ENCODE data around the gene FNIP1. TPM values are rescaled to one million over a fixed set of nuclear protein-coding genes. Genes with fewer than 3 reads are reported as not detected.
"Not testable (repeated sequence)": the region's sequence is repeated elsewhere in the genome, so short reads cannot be mapped to it uniquely, and the experiment has no call there.

The FNIP1 gene
- polyA plus RNA-seq, 4 donors: 13.8 to 21.6 (median 15.5) TPM

DNA sequence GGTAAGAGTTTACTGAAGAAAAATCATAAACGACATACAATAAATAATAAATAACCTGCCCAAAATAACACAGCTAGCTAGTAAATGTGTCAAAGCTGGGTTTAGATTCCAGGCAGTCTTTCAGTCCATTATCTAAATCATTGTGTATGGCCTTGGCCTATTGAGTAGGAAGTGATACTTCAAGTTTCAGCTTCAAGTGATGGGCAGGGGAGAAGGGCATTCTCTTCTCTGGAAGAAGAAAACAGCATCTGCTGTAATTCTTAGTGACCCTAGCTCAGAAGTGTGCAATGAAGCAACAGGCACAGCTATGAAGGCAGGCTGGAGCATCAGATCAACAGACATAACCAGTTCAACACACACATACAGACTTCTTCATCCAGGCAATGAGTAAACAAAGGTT lies 42.5 kb downstream of the FNIP1 start:
- no peak for DNase-seq (ENCODE audit: low read depth in 4 of 4, low spot score in 2 of 4)

DNA sequence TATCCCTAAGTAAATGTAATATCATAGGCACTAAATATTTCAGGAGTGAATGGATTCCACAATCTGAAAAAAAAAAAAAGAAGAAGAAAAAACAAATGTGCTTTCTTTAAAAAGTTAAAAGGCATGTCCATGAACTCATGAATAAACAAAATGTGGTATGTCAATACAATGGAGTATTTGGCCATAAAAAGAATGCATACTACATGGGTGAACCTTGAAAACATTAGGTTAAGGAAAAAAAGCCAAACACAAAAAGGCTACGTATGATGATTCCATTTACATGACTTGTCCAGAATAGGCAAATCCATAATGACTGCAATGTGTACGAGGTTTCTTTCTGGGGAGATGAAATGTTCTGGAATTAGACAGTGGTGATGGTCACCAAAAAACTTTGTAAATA lies 45.3 kb downstream of the FNIP1 start:
- DNase-seq (ENCODE audit: low read depth in 4 of 4, low spot score in 2 of 4): no peak

DNA sequence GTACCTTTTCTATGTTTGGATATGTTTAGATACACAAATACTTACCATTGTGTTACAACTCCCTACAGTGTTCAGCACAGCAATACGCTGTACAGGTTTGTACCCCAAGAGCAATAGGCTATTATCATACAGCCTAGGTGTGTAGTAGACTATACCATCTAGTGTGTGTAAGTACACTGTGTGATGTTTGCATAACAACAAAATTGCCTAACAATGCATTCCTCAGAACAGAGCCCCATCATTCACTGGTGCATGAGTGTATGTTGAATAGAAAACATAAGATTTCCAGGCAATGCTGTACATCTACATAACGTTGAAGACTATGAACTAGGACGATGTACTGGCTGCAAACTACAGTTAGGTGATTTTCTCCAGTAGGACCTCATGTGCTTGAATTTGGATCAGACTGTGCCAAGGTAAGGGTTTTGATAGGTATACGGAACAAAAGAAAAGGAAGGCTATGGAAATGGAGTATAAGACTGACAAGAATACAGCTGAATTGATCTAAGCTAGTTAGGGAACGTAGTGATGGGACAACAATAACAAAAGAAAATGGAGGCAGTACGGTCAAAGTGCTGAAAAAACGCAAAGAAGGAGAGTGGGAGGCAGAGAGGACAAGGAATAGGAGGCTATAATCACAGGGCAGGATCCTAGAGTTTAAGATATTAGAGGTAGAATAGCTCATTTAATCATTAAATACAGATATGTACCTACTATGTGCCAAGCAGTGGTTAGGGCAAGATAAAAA lies 46.9 kb downstream of the FNIP1 start:
- DNase-seq (ENCODE audit: low read depth in 4 of 4, low spot score in 2 of 4): no peak

DNA sequence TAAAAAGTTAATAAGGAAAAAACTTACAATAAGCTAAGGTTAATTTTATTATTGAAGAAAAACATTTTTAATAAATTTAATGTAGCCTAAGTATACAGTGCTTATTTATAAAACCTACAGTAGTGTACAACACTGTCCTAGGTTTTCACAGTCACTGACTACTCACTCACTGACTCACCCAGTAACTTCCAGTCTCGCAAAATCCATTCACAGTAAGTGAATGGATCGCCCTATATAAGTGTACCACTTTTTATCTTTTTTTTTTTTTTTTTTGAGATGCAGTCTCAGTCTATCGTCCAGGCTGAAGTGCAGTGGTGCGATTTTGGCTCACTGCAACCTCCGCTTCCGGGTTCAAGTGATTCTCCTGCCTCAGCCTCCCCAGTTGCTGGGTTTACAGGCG lies 47.7 kb downstream of the FNIP1 start:
- no peak for DNase-seq (ENCODE audit: low read depth in 4 of 4, low spot score in 2 of 4)

DNA sequence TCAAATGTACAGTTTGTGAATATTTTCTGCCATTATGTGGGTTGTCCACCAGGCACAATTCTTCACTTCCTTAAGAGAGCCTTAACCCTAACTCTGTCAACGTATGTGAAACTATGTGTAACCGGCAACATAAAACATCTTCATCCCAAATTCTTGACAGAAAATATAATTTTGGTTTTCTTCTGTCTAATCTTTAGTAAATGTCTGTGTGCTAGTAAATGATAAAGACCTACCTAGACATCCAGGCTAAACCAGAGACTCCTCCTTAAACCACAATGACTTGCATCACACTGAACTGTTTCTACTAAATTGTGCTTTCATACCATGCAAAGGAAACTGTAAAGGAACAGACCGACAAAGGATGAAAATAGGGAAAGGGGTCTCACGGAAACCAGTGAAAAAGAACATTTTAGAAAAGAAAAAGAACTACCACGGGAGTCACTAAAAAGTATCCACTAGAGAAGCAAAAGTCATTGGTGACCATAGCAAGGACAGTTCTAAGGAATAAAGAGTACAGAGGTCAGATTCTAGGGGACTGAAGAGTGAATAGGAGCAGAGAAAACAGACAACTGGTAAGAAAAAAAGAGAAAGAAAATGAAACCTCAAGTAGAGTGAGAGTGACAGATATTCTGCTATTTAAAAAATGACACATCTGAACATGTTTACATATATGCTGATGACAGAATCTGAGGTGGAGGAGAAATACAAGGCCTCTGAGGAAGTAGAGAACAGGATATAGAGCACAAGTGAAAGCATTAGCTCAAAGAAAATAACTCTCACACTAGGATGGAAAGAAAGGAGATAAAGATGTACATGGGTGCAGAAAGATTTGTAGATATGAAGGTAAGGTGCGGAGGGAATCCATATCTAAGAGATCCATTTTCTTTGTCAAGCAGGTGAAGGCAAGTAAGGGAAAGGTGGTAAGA lies 49.4 kb downstream of the FNIP1 start:
- no peak for DNase-seq (ENCODE audit: low read depth in 4 of 4, low spot score in 2 of 4)

DNA sequence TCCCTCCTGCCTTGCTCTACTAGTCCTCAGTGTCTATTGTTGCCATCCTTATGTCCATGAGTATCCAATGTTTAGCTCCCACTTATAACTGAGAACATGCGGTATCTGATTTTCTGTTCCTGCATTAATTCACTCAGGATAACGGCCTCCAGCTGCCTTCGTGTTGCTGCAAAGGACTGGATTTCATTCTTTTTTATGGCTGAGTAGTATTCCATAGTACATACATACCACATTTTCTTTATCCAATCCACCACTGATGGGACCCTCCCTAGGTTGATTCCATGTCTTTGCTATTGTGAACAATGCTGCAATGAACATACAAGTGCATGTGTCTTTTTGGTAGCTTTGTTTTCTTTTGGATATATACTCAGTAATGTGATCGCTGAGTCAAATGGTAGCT lies 50.4 kb downstream of the FNIP1 start:
- DNase-seq (ENCODE audit: low read depth in 4 of 4, low spot score in 2 of 4): no peak

DNA sequence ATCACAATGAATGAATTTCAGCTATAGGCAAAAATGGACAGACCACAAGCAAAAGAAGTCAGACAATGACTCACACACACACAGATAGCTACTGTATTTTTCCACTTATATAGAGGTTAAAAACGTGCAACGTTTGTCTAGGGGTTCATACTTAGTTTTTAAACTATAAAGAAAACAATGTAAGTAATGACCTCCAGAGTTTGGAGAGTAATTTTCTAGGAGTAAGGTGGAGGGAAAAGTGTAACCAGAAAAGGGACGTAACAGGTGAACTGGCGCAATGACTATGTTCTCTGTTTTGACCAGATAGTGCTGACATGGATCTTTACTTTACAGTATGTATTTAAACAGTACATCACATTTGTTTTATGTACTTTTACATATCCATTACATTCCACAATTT lies 51.1 kb downstream of the FNIP1 start:
- DNase-seq (ENCODE audit: low read depth in 4 of 4, low spot score in 2 of 4): no peak

DNA sequence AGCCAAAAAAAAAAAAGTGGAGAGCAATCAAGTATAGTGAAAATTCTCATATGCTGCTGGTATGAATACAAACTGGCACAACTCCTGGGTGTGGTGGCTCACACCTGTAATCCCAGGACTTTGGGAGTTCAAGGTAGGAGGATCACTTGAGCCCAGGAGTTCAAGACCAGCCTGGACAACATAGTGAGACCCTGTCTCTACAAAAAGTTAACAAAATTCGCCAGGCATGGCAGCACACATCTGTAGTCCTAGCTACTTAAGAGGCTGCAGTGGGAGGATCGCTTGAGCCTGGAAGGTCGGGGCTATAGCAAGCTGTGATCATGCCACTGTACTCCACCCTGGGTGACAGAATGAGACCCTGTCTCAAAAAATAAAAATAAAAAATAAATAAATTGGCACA lies 51.7 kb downstream of the FNIP1 start:
- no peak for DNase-seq (ENCODE audit: low read depth in 4 of 4, low spot score in 2 of 4)

DNA sequence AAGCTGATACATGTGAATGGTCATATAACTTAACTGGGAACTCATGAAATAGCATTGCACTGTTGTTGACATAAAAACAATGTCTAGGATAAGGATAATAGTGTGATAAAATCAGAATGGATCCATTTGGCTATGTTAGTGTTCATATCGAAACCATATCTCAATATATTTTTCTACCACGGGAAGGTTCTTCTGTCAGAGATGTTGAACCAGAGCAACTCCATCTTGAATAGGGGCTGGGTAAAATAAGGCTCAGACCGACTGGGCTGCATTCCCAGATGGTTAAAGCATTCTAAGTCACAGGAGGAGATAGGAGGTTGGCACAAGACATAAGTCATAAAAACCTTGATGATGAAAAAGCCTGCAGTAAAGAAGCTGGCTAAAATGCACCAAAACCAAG lies 56.3 kb downstream of the FNIP1 start:
- DNase-seq (ENCODE audit: low read depth in 4 of 4, low spot score in 2 of 4): no peak

DNA sequence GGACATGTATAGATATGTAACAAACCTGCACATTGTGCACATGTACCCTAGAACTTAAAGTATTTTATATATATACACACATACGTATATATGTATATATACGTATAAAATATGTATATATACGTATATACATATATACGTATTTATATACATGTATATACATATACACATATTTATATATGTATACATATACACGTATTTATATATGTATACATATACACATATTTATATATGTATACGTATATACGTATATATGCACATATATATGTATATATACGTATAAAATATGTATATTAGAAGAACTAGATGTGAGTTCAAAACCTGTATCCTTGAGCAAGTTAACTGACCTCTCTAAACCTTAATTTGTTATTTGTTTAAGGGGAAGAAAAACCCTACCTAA lies 61.4 kb downstream of the FNIP1 start:
- no peak for DNase-seq (ENCODE audit: low read depth in 4 of 4, low spot score in 2 of 4)

DNA sequence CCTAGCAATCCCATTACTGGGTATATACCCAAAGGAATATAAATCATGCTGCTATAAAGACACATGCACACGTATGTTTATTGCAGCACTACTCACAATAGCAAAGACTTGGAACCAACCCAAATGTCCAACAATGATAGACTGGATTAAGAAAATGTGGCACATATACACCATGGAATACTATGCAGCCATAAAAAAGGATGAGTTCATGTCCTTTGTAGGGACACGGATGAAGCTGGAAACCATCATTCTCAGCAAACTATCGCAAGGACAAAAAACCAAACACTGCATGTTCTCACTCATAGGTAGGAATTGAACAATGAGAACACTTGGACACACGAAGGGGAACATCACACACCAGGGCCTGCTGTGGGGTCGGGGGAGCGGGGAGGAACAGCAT lies 61.9 kb downstream of the FNIP1 start:
- not testable (repeated sequence) for DNase-seq (ENCODE audit: low read depth in 4 of 4, low spot score in 2 of 4)

DNA sequence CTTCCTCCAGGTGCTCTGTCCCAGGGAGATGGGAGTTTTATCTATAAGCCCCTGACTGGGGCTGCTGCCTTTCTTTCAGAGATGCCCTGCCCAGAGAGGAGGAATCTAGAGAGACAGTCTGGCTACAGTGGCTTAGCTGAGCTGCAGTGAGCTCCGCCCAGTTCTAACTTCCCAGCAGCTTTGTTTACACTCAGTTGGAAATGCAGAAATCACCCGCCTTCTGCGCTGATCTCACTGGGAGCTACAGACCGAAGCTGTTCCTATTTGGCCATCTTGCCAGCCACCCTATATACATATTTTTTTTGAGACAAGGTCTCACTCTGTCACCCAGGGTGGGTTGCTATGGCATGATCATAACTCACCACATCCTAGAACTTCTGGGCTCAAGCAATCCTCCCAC lies 67.5 kb downstream of the FNIP1 start:
- not testable (repeated sequence) for DNase-seq (ENCODE audit: low read depth in 4 of 4, low spot score in 2 of 4)

DNA sequence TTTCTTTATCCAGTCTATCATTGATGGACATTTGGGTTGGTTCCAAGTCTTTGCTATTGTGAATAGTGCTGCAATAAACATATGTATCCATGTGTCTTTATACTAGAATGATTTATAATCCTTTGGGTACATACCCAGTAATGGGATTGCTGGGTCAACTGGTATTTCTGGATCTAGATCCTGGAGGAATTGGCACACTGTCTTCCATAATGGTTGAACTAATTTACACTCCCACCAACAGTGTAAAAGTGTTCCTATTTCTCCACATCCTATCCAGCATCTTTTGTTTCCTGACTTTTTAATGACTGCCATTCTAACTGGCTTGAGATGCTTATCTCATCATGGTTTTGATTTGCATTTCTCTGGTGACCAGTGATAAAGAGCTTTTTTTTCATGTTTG lies 72.7 kb downstream of the FNIP1 start:
- DNase-seq (ENCODE audit: low read depth in 4 of 4, low spot score in 2 of 4): not testable (repeated sequence)

DNA sequence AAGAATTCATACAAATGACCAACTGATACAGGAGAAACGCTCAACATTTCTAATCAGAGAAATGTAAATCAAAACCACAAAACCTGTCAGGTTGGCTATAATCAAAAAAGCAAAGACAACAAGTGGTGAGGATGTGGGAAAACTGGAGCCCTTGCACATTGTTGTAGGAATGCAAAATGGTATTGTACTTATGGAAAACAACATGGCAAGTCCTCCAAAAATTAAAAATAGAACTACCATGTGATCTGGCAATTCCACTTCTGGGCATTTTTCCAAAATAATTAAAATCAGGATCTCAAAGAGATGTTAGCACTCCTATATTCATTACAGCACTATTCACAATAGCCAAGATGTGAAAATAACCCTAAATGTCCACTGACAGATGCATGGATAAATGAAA lies 76.1 kb downstream of the FNIP1 start:
- DNase-seq (ENCODE audit: low read depth in 4 of 4, low spot score in 2 of 4): no peak

DNA sequence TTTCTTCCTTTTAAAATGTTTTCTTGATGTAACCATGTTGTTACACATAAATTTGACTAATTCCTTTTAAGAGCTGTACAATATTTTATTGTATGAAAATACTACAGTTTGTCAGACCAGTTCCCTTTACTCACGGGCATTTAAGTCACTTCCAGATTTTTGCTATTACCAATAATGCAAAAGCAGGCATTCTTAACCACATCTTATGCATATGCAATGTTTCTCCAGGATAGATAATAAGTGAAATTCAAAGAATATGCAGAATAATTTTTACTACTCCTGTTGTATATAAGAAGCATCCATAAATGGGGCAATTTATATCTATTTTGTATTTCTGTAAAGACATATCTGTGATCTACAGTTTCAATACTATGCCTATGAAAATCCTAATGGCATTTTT lies 77.3 kb downstream of the FNIP1 start:
- DNase-seq (ENCODE audit: low read depth in 4 of 4, low spot score in 2 of 4): no peak

DNA sequence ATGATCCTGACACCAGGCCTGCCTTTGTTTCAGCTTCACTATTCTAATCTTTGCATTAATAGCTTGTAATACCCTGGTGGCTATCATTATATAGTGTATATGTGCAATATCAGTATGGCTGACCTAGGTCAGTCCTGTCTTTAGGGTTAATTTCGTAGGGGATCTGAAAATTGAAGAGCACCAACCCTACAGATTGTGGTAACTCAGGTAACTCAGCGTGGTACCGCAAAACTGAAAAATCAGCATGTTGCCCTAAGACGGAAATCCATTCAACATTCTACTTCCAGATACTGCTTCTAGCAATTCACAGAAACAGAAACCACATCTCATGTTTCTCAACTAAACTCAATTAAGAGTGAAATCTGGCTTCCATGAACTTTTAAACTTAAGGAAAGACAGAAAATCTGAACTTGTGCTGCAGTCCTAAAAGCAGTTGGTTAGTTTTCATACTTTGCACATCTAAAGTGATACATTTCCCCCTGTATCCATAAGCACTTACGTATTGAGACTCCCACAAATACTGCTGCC lies 78.3 kb downstream of the FNIP1 start:
- DNase-seq (ENCODE audit: low read depth in 4 of 4, low spot score in 2 of 4): no peak

DNA sequence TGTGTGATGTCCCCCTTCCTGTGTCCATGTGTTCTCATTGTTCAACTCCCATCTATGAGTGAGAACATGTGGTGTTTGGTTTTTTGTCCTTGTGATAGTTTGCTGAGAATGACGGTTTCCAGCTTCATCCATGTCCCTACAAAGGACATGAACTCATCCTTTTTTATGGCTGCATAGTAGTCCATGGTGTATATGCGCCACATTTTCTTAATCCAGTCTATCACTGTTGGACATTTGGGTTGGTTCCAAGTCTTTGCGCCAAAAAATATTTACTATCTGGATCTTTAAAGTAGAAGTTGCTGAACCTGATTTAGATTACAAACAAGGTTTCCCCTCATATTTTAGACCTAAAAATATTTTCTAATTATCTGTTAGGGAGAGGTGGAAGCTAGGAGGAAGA lies 79.7 kb downstream of the FNIP1 start:
- DNase-seq (ENCODE audit: low read depth in 4 of 4, low spot score in 2 of 4): not testable (repeated sequence)

DNA sequence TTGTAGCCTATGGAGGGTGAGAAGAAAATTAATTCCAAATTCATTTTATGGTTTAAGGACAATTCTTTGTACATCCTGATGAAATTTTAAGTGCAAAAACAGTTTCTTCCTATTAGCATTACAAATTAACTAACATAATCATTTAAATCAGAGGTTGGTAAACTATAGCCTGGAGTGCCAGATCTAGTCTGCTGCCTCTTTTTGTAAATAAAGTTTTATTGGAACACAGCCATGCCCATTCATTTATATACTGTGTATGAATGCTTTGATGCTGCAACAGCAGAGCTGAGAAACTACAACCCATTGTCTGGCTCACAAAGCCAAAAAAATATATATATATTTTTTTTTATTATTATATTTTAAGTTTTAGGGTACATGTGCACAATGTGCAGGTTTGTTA lies 80.2 kb downstream of the FNIP1 start:
- no peak for DNase-seq (ENCODE audit: low read depth in 4 of 4, low spot score in 2 of 4)

DNA sequence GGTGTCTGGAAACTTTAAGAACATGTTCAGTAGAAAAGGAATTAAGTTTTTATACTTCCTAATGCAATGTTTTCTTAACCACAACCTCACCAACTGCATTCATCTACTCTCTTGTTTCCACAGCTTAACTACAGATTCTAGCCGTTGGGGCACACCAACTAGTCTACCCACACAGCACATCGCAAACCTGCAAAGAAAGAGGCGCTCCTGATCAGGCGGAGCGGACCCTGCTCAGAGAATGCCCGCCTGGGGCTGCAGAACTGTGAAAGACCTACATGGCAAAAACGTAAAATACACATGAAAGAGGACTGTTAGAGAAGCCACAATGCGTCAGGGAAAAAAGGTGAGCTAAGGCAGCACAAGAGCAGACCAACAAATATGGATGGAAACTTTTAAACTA lies 86.4 kb downstream of the FNIP1 start:
- no peak for DNase-seq (ENCODE audit: low read depth in 4 of 4, low spot score in 2 of 4)

DNA sequence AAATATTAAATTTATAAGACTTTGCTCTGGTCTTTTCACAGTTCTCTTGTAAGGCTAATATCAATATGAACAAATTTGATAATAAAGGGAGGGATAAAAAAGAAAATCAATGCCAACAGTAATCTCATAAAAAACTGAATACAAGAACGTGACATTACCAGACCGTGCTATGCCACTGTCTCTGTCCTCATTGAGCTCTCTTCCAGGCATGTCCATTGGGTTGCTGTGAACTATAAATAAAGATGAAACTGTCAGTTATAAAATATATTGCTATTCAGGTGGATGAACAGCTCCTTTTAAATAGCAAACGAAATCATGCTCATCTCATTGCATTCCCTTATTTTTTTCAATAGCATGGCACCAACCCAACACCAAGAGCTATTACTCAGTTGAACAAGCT lies 87.8 kb downstream of the FNIP1 start:
- no peak for DNase-seq (ENCODE audit: low read depth in 4 of 4, low spot score in 2 of 4)

DNA sequence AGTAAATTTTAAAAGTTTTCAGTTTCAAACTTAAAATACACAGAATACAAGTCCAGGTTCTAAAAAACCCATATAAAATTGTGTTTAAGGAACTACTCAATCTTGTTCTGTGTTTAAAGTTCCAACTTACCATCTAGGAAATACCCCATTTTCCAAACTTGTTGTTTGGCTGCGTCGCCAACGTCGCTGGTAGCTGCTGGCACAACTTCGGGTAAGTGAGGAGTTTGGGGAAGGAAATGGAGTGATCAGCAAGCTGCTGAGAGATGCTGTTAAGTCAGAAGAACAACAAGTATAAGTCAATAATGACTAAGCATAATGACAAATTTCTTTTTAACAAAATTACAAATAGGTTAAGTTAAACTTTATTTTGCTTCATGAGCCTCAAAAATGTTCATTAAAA lies 90.5 kb downstream of the FNIP1 start:
- no peak for DNase-seq (ENCODE audit: low read depth in 4 of 4, low spot score in 2 of 4)

DNA sequence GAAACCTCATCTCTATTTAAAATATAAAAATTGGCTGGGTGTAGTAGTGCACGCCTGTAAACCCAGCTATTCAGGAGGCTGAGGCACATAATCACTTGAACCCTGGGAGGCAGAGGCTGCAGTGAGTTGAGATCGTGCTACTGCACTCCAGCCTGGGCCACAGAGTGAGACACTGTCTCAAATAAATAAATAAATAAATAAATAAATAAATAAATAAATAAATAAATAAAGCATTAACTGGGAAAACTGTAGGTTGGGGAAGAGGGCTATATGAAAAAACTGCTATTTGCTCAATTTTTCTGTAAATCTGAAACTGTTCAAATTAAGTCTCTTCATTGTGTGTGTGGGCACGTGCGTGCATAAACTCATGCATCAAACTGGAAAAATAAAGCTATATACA lies 101.9 kb downstream of the FNIP1 start:
- DNase-seq (ENCODE audit: low read depth in 4 of 4, low spot score in 2 of 4): no peak

Data from left renal cortex interstitium (tissue), 4 donors.